Upper lobe of right lung (tissue), 1 donor: Measurements from ENCODE around the gene CPEB4. TPM values are rescaled to one million over a fixed set of nuclear protein-coding genes. Genes with fewer than 3 reads are reported as not detected.

Source experiments
- ATAC-seq: fragments of 200-7000 bp; cut with Tn5 transposase; one replicate; pipeline ENCODE4 v1.9.1; 2020; ENCODE audit warnings: mild to moderate bottlenecking, moderate library complexity
- DNase-seq: peaks from one replicate; pipeline ENCODE4 v3.0.0-alpha.2; 2020
- H3K27ac ChIP-seq: fragments of 200-600 bp; one replicate; pipeline ENCODE4 v1.8.0; 2022
- H3K27me3 ChIP-seq: fragments of 200-600 bp; one replicate; pipeline ENCODE4 v1.8.0; 2022; ENCODE audit warnings: mild to moderate bottlenecking
- H3K36me3 ChIP-seq: fragments of 200-600 bp; one replicate; pipeline ENCODE4 v1.8.0; 2022
- H3K4me1 ChIP-seq: fragments of 200-600 bp; one replicate; pipeline ENCODE4 v1.8.0; 2022
- H3K4me3 ChIP-seq: fragments of 200-600 bp; one replicate; pipeline ENCODE4 v1.8.0; 2022; ENCODE audit warnings: mild to moderate bottlenecking
- H3K9me3 ChIP-seq: fragments of 200-600 bp; one replicate; pipeline ENCODE4 v1.8.0; 2022
- CTCF ChIP-seq: fragments of 200-600 bp; IDR thresholded peaks from one replicate; pipeline ENCODE4 v1.8.0; 2022; ENCODE audit warnings: antibody characterized with exemption
- intact Hi-C: fragments of 100-400 bp; cut with DNase I; formaldehyde crosslinking; loops from one replicate; pipeline ENCODE4 v1.11.0; 2022
- total RNA-seq: library from RNA; stranded (reverse); fragmentation: NEBNext Ultra II Directional; extraction: Animal tissue kit (Norgen Biotek cat#: 25700); gene quantifications from one replicate; pipeline ENCODE4 v1.2.1, GENCODE V29; 2021
- donor health status: DM: no; HTN: yes; CAD: no; lungs with severe emphysema.

Gene CPEB4
- total RNA-seq, 1 donor from 2014 or later = 62.4 TPM

DNA sequence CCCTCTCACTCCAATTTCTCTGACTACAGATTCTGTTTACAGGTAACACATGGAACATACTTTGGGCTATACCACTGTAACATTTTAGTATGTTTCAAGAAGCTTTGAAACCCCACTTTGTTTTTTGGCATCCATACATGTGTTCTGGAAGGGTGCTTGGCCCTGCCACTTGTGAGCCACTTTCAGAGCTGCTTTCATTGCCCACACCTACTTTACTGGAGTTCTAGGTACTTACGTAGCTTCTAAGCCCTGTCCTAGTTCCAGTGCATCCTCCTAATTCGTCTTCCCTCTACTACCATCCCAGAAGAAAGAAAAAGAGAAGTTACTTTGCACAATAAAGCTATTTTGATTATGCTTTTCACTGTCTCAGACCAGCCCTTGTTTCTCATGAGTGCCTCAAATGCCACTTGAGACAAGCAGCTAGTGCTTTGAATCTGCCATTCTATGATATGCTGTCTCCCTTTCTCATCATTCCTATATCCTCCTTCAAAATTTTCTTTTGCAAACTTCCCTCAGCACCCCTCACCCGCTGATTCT lies 74.4 kb downstream of the CPEB4 start:
- Histone ChIP-seq H3K4me1 (no peaks in the 10 kb centered on the region), H3K36me3 (peaks cover 19% of the 10 kb centered on the region), H3K27ac (no peak overlapping the region), H3K4me3 (no peak overlapping the region), H3K9me3 (no peaks in the 10 kb centered on the region), H3K27me3 (no peaks in the 10 kb centered on the region)
- ATAC-seq = peak; percentile 69
- intact Hi-C loops = no loop called here
- no peak for DNase-seq
- no peak for TF ChIP-seq CTCF

GRCh38 chr5:173963182-173963838 lies 75.2 kb downstream of the CPEB4 start:
- Histone ChIP-seq H3K27ac (peak overlapping the region; percentile 67), H3K4me3 (peak overlapping the region; percentile 28), H3K36me3 (peaks cover 11% of the 10 kb centered on the region), H3K4me1 (no peaks in the 10 kb centered on the region), H3K27me3 (no peaks in the 10 kb centered on the region), H3K9me3 (no peaks in the 10 kb centered on the region)
- ATAC-seq (no peak), DNase-seq (no peak)
- no peak for TF ChIP-seq CTCF
- intact Hi-C loops = no loop called here

DNA sequence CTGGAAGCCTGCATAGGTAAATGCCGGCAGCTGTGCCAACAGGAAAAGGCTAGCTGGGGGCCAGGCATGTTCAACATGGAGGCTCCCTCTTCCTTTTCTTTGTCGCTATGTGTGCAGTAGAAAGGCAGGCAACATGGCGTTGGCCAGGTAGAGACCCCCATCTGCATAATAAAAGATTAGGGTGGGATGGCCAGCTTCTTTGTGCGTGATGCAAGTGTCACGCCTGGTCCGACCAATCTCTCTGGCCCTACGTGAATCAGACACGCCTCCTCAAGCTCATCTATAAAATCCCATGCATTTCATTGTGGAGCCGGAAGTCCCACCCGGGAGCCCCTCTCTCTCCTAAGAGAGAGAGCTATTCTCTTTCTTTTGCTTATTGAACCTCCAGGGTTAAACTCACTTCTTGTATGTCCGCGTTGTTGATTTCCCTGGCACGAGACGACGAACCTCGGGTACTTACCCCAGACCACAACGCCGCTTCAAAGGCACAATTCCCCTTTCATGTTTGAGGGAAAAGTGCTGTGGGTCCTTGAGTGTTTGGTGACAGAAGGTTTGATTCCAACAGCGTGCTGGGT lies 75.8 kb downstream of the CPEB4 start:
- H3K4me1 ChIP-seq = no peaks in the 10 kb centered on the region
- intact Hi-C loops = no loop called here
- no peaks in the 10 kb centered on the region for H3K9me3 ChIP-seq
- peaks cover 4% of the 10 kb centered on the region for H3K36me3 ChIP-seq
- peak overlapping the region; percentile 67 for H3K27ac ChIP-seq
- H3K4me3 ChIP-seq = peak overlapping the region; percentile 28
- no peak for DNase-seq
- ATAC-seq = peak; percentile 58
- TF ChIP-seq CTCF = no peak
- no peaks in the 10 kb centered on the region for H3K27me3 ChIP-seq

GRCh38 chr5:173964506-173964905 lies 76.4 kb downstream of the CPEB4 start:
- ATAC-seq (no peak), DNase-seq (no peak)
- Histone ChIP-seq H3K36me3 (no peaks in the 10 kb centered on the region), H3K27ac (no peak overlapping the region), H3K9me3 (no peaks in the 10 kb centered on the region), H3K27me3 (no peaks in the 10 kb centered on the region), H3K4me1 (peaks cover 2% of the 10 kb centered on the region), H3K4me3 (no peak overlapping the region)
- intact Hi-C loops = no loop called here
- no peak for TF ChIP-seq CTCF

DNA sequence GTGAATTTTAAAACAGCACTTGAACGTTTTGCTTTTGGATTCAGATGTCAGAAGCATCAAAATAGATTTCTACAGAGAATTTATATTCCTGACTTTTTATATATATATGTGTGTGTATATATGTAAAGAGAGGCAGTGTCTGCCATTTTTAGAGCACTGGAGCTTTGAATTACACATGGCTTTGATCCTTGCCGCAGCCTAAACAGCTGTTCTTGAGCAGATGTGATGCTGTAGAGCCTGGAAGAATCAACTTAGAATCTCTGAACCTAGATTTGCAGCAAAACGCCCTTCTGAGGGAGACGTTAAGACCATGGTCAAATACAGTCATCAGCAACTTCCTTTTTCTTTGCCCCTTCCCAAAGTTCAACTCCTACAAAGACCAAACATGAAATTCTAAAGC lies 79.1 kb downstream of the CPEB4 start:
- no peaks in the 10 kb centered on the region for H3K9me3 ChIP-seq
- DNase-seq (no peak), ATAC-seq (no peak)
- no peak for TF ChIP-seq CTCF
- H3K27ac ChIP-seq = no peak overlapping the region
- intact Hi-C loops = no loop called here
- peaks cover 4% of the 10 kb centered on the region for H3K4me1 ChIP-seq
- H3K4me3 ChIP-seq = no peak overlapping the region
- H3K27me3 ChIP-seq = no peaks in the 10 kb centered on the region
- H3K36me3 ChIP-seq = no peaks in the 10 kb centered on the region
